Activated naive CD8-positive, alpha-beta T cell treated with anti-CD3 and anti-CD28 coated beads for 36 hours (primary cell): ENCODE measurements around the gene MCM3AP. TPM values are rescaled to one million over a fixed set of nuclear protein-coding genes. Genes with fewer than 3 reads are reported as not detected.

ENCODE experiments used
- DNase-seq: peaks from one replicate; pipeline ENCODE4 v3.0.0; 2021
- H3K27ac Mint-ChIP-seq: one replicate; pipeline ENCODE4 v1.8.0; 2022; ENCODE audit warnings: mild to moderate bottlenecking, moderate library complexity, mixed read lengths
- H3K27me3 Mint-ChIP-seq: one replicate; pipeline ENCODE4 v1.8.0; 2022; ENCODE audit warnings: mild to moderate bottlenecking, mixed read lengths
- H3K36me3 Mint-ChIP-seq: one replicate; pipeline ENCODE4 v1.8.0; 2021; ENCODE audit warnings: mild to moderate bottlenecking, mixed read lengths
- H3K4me1 Mint-ChIP-seq: one replicate; pipeline ENCODE4 v1.8.0; 2021; ENCODE audit warnings: mixed read lengths
- H3K4me3 Mint-ChIP-seq: one replicate; pipeline ENCODE4 v1.8.0; 2022; ENCODE audit warnings: mild to moderate bottlenecking, moderate library complexity, mixed read lengths
- H3K9me3 Mint-ChIP-seq: one replicate; pipeline ENCODE4 v1.8.0; 2022; ENCODE audit warnings: mixed read lengths
- total RNA-seq, 2 experiments: library from RNA; stranded (reverse); gene quantifications; one replicate each; pipeline ENCODE4 v1.2.3, GENCODE V29; 2021

MCM3AP gene
- total RNA-seq, 2 experiments from 2014 or later: 112 to 117 TPM

DNA sequence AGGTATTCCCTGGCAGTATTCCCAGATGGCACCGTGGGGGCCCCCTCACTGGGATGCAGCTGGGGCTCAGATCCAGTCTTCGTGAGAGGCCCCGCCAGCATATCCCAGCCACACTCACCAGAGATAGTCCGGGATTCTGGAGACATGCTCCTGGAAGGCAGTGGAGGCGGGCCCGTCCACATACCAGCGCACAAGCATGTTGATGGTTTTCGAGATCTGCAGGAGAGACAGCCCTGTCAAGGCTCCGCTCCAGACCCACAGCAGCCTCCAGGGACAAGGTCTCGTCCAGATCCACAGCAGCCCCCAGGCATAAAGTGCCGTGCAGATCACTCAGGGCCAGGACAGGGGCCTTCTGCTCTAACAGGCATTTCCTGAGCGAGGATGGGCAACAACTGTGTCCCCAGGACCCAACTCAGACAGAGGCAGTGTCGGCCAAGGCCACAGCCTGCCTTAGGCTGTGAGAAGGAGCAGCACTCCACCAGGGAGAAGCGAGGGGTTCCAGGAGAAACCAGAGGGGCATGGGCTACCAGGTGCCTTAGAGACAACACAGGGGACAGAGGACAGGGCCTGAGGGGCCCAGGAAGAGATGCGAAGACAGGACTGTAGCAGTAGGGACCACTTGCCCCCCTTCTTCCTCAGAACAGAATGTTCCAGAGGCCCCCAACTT, 71.7 kb downstream of the MCM3AP start:
- Mint-ChIP-seq H3K4me1 (no peaks in the 10 kb centered on the region), H3K27me3 (no peaks in the 10 kb centered on the region), H3K4me3 (no peak overlapping the region), H3K27ac (no peak overlapping the region), H3K9me3 (no peaks in the 10 kb centered on the region), H3K36me3 (no peaks in the 10 kb centered on the region)
- DNase-seq: no peak

DNA sequence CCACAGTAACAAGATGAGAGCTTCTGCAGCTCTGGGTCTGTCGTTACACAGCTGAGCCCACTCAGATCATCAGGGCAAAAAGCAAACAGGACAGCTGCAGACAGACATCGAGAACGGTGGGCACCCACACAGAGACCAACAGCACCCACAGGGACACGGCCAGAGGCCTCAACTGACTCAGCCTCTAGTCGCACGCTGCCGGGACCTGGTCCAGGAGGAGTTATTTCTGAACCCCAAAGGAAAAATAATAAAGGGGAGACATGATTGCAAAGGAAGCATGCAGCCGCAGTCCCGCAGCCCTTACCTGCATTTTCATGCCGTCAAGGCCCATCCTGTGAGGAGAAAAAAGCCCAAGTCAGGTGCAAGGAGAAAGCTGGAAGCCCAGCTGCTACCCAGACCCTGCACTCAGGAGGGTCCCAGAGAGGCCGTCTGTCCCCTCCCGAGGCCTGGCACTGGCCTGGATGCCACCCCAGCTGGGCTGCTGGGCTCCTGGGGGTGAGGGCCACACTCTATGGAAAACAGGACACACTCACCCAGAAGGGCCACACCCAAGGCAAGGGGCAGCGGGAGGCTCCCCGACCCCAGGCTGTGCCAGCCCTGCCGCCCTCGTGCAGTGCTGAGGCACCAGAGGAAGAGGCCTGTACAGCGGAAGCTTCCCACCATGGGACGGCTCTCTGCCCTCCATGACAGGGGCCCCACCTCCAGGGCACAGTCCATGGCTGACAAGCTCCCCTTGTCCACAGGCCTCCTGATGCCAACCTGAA, 72.5 kb downstream of the MCM3AP start:
- H3K36me3 Mint-ChIP-seq: no peaks in the 10 kb centered on the region
- no peak overlapping the region for H3K4me3 Mint-ChIP-seq
- H3K27me3 Mint-ChIP-seq: no peaks in the 10 kb centered on the region
- H3K27ac Mint-ChIP-seq: no peak overlapping the region
- no peaks in the 10 kb centered on the region for H3K9me3 Mint-ChIP-seq
- no peaks in the 10 kb centered on the region for H3K4me1 Mint-ChIP-seq
- no peak for DNase-seq

DNA sequence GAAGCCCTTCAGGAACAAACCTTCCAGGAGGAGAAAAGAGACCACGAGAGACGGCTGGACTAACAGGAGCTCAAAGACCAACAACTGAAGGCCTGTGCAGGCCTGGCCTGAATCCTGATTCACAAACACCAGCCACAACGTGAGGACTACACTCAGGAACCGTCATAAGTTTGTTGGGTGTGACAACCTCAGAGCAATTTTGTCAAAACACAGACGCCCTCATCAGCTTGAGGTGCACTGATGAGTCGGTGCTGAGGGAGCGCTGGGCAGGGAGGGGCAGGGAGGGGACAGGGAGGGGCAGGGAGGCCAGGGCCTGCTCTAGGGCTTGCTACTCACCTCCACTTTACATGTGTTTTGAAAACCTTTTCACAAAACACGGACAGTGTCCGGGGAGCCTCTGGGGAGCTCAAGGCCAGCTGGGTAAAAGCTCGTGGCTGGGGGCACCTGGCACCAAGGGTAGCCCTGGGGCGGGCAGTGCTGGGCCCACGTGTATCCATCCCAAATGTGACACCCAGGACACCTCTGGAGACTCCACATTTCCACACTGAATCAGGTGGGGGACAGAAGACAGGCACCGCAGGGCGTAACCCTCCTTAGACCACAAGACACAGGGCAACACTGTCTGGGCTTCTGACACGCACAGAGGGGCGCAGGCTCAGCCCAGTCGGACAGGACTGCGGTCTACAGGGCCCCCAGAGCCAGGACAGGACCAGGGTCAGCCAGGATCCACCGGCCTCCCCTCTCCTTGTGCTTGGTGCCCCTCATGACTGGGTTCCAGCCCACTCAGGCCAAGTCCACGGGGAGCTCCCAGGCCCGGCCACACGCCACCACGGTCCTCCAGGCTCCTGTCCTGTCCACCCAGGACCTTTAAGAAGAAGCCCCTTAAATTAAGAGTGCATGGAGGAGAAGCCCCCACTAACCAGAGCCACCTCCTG, 73.4 kb downstream of the MCM3AP start:
- no peak for DNase-seq
- Mint-ChIP-seq H3K4me3 (no peak overlapping the region), H3K4me1 (no peaks in the 10 kb centered on the region), H3K27me3 (no peaks in the 10 kb centered on the region), H3K9me3 (no peaks in the 10 kb centered on the region), H3K36me3 (no peaks in the 10 kb centered on the region), H3K27ac (no peak overlapping the region)

- Mint-ChIP-seq H3K4me3 (no peak overlapping the region), H3K36me3 (no peaks in the 10 kb centered on the region), H3K27ac (no peak overlapping the region), H3K9me3 (no peaks in the 10 kb centered on the region), H3K27me3 (no peaks in the 10 kb centered on the region), H3K4me1 (no peaks in the 10 kb centered on the region)
- no peak for DNase-seq
These were observed 74.0 kb downstream of the MCM3AP start for GRCh38 chr21:46211376-46211775.

DNA sequence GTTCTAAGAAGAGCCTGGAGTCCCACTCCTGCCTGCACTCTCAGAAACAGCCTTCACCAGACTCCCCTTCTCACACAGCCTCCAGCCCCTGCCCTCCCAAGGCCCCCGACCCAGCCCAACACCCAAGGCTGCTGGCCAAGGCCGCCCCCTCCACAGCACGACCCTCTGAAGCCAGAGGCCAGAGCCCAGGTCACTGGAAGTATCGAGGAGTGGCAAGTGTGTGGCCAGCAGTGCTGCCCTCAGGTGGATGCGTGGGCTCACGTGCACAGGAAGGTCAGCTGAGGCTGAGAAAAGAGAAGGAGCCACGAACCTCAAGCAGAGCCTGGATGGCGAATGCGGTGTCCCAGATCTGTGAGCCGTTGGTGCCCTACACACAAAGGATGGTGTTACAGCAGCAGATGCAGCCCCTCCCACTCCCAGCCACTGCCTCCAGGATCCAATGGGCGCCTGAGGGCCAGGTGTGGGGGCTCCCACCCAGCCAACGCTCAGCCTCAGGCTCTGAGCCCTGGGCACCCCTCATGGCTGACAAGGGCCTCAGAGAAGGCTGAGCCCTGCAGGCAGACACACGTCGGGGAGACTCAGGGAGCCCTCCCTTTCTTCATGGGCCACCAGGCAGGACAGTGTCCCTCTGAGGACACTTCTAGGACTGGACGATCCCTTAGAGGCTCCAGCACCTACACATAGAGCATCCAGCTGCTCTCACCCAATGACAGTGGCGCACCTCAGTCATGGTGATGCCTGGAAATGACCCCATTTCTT, 74.9 kb downstream of the MCM3AP start:
- H3K27me3 Mint-ChIP-seq: no peaks in the 10 kb centered on the region
- no peaks in the 10 kb centered on the region for H3K4me1 Mint-ChIP-seq
- no peak overlapping the region for H3K4me3 Mint-ChIP-seq
- DNase-seq: no peak
- no peak overlapping the region for H3K27ac Mint-ChIP-seq
- H3K36me3 Mint-ChIP-seq: no peaks in the 10 kb centered on the region
- H3K9me3 Mint-ChIP-seq: no peaks in the 10 kb centered on the region

- DNase-seq: no peak
- Mint-ChIP-seq H3K27me3 (no peaks in the 10 kb centered on the region), H3K9me3 (no peaks in the 10 kb centered on the region), H3K27ac (no peak overlapping the region), H3K36me3 (no peaks in the 10 kb centered on the region), H3K4me3 (no peak overlapping the region), H3K4me1 (no peaks in the 10 kb centered on the region)
These were observed 76.4 kb downstream of the MCM3AP start for GRCh38 chr21:46208761-46209721.

DNA sequence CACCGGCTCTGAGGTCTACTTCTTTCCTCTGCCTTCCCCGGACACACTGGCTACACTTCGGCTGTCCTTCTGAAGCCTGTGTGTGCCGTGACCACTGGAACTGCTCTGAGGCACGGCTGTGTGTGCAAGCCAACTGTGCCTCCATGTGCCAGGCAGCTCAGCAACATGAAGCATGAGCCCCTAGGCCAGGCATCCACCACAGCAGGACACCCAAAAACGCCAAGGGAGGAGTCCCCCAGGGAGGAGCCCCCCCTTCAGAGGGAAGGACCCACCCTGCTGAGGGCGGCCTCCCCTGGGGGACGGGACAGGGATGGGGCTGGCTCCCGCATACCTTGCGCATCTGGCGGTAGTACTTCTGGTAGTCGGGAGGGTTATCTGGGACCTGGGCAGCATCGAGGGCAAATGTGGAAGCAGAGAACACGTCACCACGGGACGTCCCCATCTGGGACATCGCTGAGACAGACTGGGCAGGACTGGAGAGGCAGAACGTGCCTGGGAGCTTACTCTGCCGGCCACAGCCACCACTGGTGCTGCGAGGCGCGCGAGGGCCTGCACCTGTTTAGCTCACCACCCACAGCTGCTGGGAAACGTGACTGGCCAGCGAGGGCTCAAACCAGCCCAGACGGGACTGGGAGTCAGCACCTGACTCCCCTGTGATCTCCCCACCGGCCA, 77.4 kb downstream of the MCM3AP start:
- Mint-ChIP-seq H3K36me3 (no peaks in the 10 kb centered on the region), H3K9me3 (no peaks in the 10 kb centered on the region), H3K27ac (no peak overlapping the region), H3K27me3 (no peaks in the 10 kb centered on the region), H3K4me1 (no peaks in the 10 kb centered on the region), H3K4me3 (no peak overlapping the region)
- no peak for DNase-seq

GRCh38 chr21:46207006-46207919, 78.1 kb downstream of the MCM3AP start:
- Mint-ChIP-seq H3K27ac (no peak overlapping the region), H3K4me3 (no peak overlapping the region), H3K36me3 (no peaks in the 10 kb centered on the region), H3K27me3 (no peaks in the 10 kb centered on the region), H3K9me3 (no peaks in the 10 kb centered on the region), H3K4me1 (no peaks in the 10 kb centered on the region)
- DNase-seq: no peak

- H3K4me1 Mint-ChIP-seq: no peaks in the 10 kb centered on the region
- H3K4me3 Mint-ChIP-seq: no peak overlapping the region
- H3K27ac Mint-ChIP-seq: no peak overlapping the region
- no peak for DNase-seq
- H3K36me3 Mint-ChIP-seq: no peaks in the 10 kb centered on the region
- no peaks in the 10 kb centered on the region for H3K27me3 Mint-ChIP-seq
- no peaks in the 10 kb centered on the region for H3K9me3 Mint-ChIP-seq
These were observed 79.0 kb downstream of the MCM3AP start for GRCh38 chr21:46206163-46207005.

DNA sequence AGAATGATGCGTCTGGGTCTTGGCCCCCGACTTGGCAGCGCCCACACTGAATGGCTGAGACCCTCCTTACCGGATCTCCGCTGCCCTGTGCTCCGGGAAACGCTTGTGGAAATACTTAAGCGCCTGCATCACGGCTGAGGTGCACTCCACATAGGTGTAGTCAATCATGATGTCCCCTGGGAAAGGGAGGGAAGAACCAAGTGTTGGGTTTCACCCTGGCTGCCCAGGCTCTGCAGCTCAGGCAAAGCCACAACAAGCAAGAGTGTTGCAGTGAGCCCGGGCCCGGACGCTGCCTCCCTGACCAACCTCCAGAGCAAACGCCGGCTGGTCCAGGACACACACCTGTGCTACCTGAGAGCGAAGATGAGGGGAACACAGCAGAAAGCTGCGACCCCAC, 79.6 kb downstream of the MCM3AP start:
- Mint-ChIP-seq H3K27ac (no peak overlapping the region), H3K4me3 (no peak overlapping the region)

GRCh38 chr21:46205166-46205565, 80.2 kb downstream of the MCM3AP start:
- no peak for DNase-seq
- Mint-ChIP-seq H3K27me3 (no peaks in the 10 kb centered on the region), H3K27ac (no peak overlapping the region), H3K4me3 (no peak overlapping the region), H3K9me3 (no peaks in the 10 kb centered on the region), H3K36me3 (no peaks in the 10 kb centered on the region), H3K4me1 (no peaks in the 10 kb centered on the region)

More for the DNA sequence above, 79.6 kb downstream of the MCM3AP start:
- H3K36me3 Mint-ChIP-seq: no peaks in the 10 kb centered on the region
- H3K4me1 Mint-ChIP-seq: no peaks in the 10 kb centered on the region
- H3K9me3 Mint-ChIP-seq: no peaks in the 10 kb centered on the region
- no peaks in the 10 kb centered on the region for H3K27me3 Mint-ChIP-seq
- no peak for DNase-seq

DNA sequence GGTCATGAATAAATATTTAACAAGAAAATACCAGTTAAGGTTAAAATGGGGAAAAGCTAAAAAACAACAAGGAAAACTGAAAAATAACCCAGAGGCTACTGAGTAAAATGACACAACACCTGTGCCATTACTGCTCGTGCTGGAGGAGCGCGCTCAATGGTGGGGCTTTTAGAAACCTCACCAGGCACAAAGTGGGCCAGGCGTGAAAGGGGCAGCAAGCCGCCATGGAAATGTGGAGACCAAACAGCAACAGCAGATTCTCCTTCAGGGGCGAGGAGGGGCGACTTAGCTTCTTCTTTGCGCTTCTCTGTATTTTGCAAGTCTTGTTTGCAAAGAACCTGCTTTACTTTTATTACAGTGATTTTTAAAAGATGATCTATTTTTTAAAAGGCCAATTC, 82.2 kb downstream of the MCM3AP start:
- no peak for DNase-seq
- Mint-ChIP-seq H3K27me3 (no peaks in the 10 kb centered on the region), H3K4me1 (no peaks in the 10 kb centered on the region), H3K9me3 (no peaks in the 10 kb centered on the region), H3K27ac (no peak overlapping the region), H3K4me3 (no peak overlapping the region), H3K36me3 (peaks cover 8% of the 10 kb centered on the region)
